Suprapubic skin (tissue), 4 donors: ENCODE data around the gene PCYT1A.

Experiments
- EP300 ChIP-seq: sonication (generic); formaldehyde crosslinking; IDR thresholded peaks from one replicate; pipeline ENCODE4 v1.6.1; 2017; ENCODE audit warnings: antibody characterized with exemption
- POLR2A ChIP-seq, 2 donors: fragments of 450-650 bp; IDR thresholded peaks; one replicate each; pipeline ENCODE4 v1.6.1; 2017; ENCODE audit warnings: antibody characterized with exemption in 2 of 2, mild to moderate bottlenecking in 2 of 2, moderate library complexity in 2 of 2
- POLR2AphosphoS5 ChIP-seq, 3 donors: sonication (generic); formaldehyde crosslinking; IDR thresholded peaks; one replicate each; pipeline ENCODE4 v1.6.1; 2017; ENCODE audit warnings: antibody characterized with exemption in 3 of 3
- TF ChIP-seq, protein P1 (sequence below), 2 donors: fragments of 200-600 bp in 1 of 2; fragments of 450-650 bp in 1 of 2; sonication (generic) in 1 of 2; IDR thresholded peaks; one replicate each; pipeline ENCODE4 v1.5.1; 2016 to 2019; ENCODE audit warnings: antibody characterized with exemption in 2 of 2, mild to moderate bottlenecking in 1 of 2, moderate library complexity in 1 of 2

GRCh38 chr3:196207833-196208607 lies 79.5 kb downstream of the PCYT1A start:
- TF ChIP-seq, protein P1, sequence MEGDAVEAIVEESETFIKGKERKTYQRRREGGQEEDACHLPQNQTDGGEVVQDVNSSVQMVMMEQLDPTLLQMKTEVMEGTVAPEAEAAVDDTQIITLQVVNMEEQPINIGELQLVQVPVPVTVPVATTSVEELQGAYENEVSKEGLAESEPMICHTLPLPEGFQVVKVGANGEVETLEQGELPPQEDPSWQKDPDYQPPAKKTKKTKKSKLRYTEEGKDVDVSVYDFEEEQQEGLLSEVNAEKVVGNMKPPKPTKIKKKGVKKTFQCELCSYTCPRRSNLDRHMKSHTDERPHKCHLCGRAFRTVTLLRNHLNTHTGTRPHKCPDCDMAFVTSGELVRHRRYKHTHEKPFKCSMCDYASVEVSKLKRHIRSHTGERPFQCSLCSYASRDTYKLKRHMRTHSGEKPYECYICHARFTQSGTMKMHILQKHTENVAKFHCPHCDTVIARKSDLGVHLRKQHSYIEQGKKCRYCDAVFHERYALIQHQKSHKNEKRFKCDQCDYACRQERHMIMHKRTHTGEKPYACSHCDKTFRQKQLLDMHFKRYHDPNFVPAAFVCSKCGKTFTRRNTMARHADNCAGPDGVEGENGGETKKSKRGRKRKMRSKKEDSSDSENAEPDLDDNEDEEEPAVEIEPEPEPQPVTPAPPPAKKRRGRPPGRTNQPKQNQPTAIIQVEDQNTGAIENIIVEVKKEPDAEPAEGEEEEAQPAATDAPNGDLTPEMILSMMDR (IDR thresholded peaks at IDR 0.05), result no peak
- TF ChIP-seq POLR2A (IDR thresholded peaks at IDR 0.05) (no peak), EP300 (no peak), POLR2AphosphoS5 (IDR thresholded peaks at IDR 0.05) (no peak)
